ENCODE measurements around the gene OR1A1. TPM values are rescaled to one million over a fixed set of nuclear protein-coding genes. Genes with fewer than 3 reads are reported as not detected.
"Not testable (repeated sequence)": the region's sequence is repeated elsewhere in the genome, so short reads cannot be mapped to it uniquely, and the experiment has no call there.

Gene OR1A1
- total and polyA plus RNA-seq, 8 donors: not detected

DNA sequence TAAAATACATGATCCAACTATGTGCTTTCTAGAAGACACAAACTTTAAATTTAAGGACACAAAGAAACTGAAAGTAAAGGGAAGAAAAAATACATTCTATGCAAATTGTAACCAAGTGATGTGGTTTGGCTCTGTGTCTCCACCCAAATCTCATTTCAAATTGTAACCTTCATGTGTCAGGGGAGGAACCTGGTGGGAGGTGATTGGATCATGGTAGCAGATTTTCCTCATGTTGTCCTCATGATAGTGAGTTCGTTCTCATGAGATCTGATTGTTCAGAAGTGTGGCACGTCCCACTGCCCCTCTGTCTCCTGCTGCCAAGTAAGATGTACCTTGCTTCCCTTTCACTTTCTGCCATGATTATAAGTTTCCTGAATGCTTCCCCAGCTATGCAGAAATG is 15.0 kb downstream of the OR1A1 start:
- H3K4me3 ChIP-seq: no peak overlapping the region
- H3K36me3 ChIP-seq: no peaks in the 10 kb centered on the region
- H3K4me1 ChIP-seq: no peaks in the 10 kb centered on the region
- H3K27me3 ChIP-seq: no peaks in the 10 kb centered on the region
- intact Hi-C loops (cut with DNase I; ENCODE audit: low total_unique reads): no loop called here
- peaks cover 0 to 4% (median under 1%) of the 10 kb centered on the region in 4 donors for H3K9me3 ChIP-seq
- TF ChIP-seq, protein P1, sequence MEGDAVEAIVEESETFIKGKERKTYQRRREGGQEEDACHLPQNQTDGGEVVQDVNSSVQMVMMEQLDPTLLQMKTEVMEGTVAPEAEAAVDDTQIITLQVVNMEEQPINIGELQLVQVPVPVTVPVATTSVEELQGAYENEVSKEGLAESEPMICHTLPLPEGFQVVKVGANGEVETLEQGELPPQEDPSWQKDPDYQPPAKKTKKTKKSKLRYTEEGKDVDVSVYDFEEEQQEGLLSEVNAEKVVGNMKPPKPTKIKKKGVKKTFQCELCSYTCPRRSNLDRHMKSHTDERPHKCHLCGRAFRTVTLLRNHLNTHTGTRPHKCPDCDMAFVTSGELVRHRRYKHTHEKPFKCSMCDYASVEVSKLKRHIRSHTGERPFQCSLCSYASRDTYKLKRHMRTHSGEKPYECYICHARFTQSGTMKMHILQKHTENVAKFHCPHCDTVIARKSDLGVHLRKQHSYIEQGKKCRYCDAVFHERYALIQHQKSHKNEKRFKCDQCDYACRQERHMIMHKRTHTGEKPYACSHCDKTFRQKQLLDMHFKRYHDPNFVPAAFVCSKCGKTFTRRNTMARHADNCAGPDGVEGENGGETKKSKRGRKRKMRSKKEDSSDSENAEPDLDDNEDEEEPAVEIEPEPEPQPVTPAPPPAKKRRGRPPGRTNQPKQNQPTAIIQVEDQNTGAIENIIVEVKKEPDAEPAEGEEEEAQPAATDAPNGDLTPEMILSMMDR (IDR thresholded peaks at IDR 0.05): no peak
- no peak for TF ChIP-seq POLR2AphosphoS5 (IDR thresholded peaks at IDR 0.05)
- no peak for TF ChIP-seq EP300 (IDR thresholded peaks at IDR 0.05)
- no peak for TF ChIP-seq POLR2A (IDR thresholded peaks at IDR 0.05)
- DNase-seq: no peak
- no peak overlapping the region for H3K27ac ChIP-seq
- WGBS, 5 donors: 50 to 69% (median 65%) methylated on average over 2 of the region's 2 CpGs

DNA sequence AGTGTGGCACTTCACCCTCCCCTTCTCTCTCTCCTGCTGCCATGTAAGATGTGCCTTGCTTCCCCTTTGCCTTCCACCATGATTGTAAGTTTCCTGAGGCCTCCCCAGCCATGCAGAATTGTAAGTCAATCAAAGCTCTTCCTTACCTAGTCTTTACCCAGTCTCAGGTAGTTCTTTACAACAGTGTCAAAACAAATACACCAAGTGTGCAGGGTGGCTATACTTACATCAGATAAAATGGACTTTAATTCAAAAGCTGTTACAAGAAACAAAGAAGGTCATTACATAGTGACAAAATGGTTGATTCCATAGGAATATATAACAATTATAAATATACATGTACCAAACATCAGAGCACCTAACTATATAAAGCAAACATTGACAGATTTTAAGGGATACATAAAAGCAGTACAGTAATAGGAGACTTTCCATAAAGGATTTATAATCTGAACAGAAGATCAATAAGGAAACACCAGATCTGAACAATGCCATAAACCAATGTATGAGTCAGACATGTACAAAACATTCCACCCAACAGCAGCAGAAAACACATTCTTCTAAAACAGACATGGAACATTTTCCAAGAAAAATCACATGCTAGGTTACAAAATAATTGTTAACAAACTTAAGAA is 17.4 kb downstream of the OR1A1 start:
- intact Hi-C loops (cut with DNase I; ENCODE audit: low total_unique reads); H3K4me1 ChIP-seq; H3K4me3 ChIP-seq; H3K9me3 ChIP-seq; H3K27ac ChIP-seq; DNase-seq; H3K27me3 ChIP-seq; H3K36me3 ChIP-seq: not testable (repeated sequence)

- H3K27ac ChIP-seq; intact Hi-C loops (cut with DNase I; ENCODE audit: low total_unique reads); H3K27me3 ChIP-seq; H3K36me3 ChIP-seq; H3K4me1 ChIP-seq; H3K9me3 ChIP-seq; H3K4me3 ChIP-seq; DNase-seq: not testable (repeated sequence)
- WGBS, 5 donors: 77 to 91% (median 83%) methylated on average over 5 to 8 of the region's 8 CpGs
Observed at GRCh38 chr17:3232300-3232699, 24.8 kb downstream of the OR1A1 start.

- 0 to 21% (median 0%) methylated on average over 1 to 2 of the region's 2 CpGs for WGBS, 5 donors
- H3K27ac ChIP-seq: not testable (repeated sequence)
Observed at GRCh38 chr17:3238685-3239084, 31.2 kb downstream of the OR1A1 start.

GRCh38 chr17:3241044-3241443 is 33.6 kb downstream of the OR1A1 start:
- H3K27me3 ChIP-seq; H3K36me3 ChIP-seq; intact Hi-C loops (cut with DNase I; ENCODE audit: low total_unique reads); H3K4me3 ChIP-seq; H3K27ac ChIP-seq; H3K9me3 ChIP-seq; H3K4me1 ChIP-seq; DNase-seq: not testable (repeated sequence)
- WGBS, 5 donors: 88 to 100% (median 94%) methylated on average over 1 of the region's 1 CpG; no CpG with 5 or more reads in 1 of the 5 donors

More at GRCh38 chr17:3238685-3239084, 31.2 kb downstream of the OR1A1 start:
- DNase-seq: peak in 1 of 2 donors; percentile 7
- H3K9me3 ChIP-seq; intact Hi-C loops (cut with DNase I; ENCODE audit: low total_unique reads); H3K4me1 ChIP-seq; H3K4me3 ChIP-seq; H3K27me3 ChIP-seq; H3K36me3 ChIP-seq: not testable (repeated sequence)

DNA sequence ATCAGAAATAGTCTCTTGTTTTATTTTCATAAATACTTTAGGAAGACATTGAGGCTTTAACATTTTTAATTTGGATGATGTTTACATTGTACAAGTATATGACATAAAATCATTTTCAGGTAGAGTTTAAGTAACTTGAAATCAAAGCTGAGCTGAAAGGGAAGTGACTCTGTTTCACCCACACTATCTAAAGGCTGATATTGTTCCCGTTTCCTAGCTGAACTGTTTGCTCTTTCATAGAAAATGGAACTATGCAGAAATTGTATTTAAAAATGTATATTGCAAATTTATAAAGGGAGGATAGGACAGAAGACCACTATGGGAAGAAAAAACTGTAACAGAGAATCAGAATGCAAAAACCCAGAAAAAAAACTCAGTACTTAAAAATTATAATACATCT is 37.4 kb downstream of the OR1A1 start:
- H3K27me3 ChIP-seq; H3K36me3 ChIP-seq; H3K27ac ChIP-seq; H3K9me3 ChIP-seq; DNase-seq; H3K4me1 ChIP-seq; intact Hi-C loops (cut with DNase I; ENCODE audit: low total_unique reads); H3K4me3 ChIP-seq: not testable (repeated sequence)
- WGBS, 5 donors: 6 to 44% (median 28%) methylated on average over 1 of the region's 1 CpG

- WGBS, 5 donors: 100% methylated on average over 1 of the region's 2 CpGs; no CpG with 5 or more reads in 2 of the 5 donors
- DNase-seq; H3K4me3 ChIP-seq; H3K4me1 ChIP-seq; H3K9me3 ChIP-seq; H3K27me3 ChIP-seq; intact Hi-C loops (cut with DNase I; ENCODE audit: low total_unique reads); H3K36me3 ChIP-seq; H3K27ac ChIP-seq: not testable (repeated sequence)
Observed at GRCh38 chr17:3249013-3249412, 41.5 kb downstream of the OR1A1 start.

DNA sequence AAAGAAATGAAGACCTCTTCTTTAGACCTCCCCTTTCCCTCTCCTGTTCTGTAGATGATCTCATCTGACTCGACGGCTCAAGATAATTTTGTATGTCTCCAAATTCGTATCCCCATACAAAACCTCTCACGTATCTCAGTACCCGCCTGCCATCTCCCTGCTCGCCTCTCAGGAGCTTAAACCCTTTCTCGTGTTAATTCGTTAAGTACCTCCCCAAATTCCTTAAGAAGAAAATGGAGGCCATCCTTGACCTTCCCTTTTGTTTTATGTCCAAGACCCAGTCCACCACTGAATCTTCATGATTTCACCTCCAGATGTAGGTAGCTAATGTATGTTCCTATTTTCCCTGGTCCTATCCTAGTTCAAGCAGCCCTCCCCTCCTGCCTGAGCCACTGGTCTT is 49.1 kb downstream of the OR1A1 start:
- Histone ChIP-seq H3K27ac (no peak overlapping the region), H3K27me3 (no peaks in the 10 kb centered on the region), H3K4me3 (no peak overlapping the region), H3K36me3 (no peaks in the 10 kb centered on the region), H3K9me3 (peaks cover 0 to 6% (median 0%) of the 10 kb centered on the region in 4 donors), H3K4me1 (no peaks in the 10 kb centered on the region)
- DNase-seq: no peak
- intact Hi-C loops (cut with DNase I; ENCODE audit: low total_unique reads): no loop called here
- TF ChIP-seq, protein P1 (IDR thresholded peaks at IDR 0.05): no peak
- no peak for TF ChIP-seq POLR2A (IDR thresholded peaks at IDR 0.05)
- no peak for TF ChIP-seq EP300 (IDR thresholded peaks at IDR 0.05)
- no peak for TF ChIP-seq POLR2AphosphoS5 (IDR thresholded peaks at IDR 0.05)
- 83 to 93% (median 89%) methylated on average over 8 of the region's 8 CpGs for WGBS, 5 donors
